Activated naive CD4-positive, alpha-beta T cell treated with anti-CD3 and anti-CD28 coated beads, Interleukin-2, amount 50 U/mL, for 16 hours (primary cell): ENCODE measurements around the gene CDC7.
A peak's percentile ranks its signal among the peaks of the same experiment; 100 is the strongest.
"Not testable (repeated sequence)": the region's sequence is repeated elsewhere in the genome, so short reads cannot be mapped to it uniquely, and the experiment has no call there.

Experiments
- DNase-seq: peaks from one replicate; pipeline ENCODE4 v3.0.0-alpha.2; 2020

Gene CDC7

DNA sequence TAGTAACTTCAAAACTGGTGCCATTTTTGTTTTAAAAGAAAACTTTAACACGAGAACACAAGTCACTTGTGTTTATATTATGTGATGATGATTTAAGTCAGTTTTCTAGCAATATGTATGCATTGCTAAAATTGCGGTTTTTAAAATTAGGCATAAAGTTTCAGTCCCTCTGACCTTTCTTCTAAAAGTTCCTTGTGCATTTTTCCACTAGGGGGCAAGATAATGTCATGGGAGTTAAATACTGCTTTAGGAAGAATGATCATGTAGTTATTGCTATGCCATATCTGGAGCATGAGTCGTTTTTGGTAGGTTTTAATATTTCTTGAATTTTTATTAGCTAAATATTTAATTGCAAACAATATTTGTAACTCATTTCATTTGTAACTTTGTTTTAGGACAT, 10.7 kb downstream of the CDC7 start:
- DNase-seq, result no peak

GRCh38 chr1:91513160-91513559, 12.5 kb downstream of the CDC7 start:
- no peak for DNase-seq

DNA sequence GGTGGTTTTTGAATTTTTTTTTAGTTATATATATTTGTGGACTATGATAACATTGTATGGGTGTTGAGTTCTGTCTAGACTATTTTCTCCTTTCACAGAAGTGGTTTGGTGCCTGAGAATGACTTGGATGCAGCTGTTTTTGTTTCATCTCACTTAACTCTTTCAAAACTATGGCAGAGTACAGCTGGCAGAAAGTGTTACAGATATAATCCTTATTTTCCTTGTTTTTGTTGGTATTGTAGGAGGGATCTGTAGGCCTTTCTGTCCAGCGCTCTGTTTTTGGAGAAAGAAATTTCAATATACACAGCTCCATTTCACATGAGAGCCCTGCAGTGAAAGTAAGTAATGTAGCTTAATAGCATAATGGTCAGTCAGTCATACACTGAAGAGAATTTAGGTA, 13.1 kb downstream of the CDC7 start:
- no peak for DNase-seq

DNA sequence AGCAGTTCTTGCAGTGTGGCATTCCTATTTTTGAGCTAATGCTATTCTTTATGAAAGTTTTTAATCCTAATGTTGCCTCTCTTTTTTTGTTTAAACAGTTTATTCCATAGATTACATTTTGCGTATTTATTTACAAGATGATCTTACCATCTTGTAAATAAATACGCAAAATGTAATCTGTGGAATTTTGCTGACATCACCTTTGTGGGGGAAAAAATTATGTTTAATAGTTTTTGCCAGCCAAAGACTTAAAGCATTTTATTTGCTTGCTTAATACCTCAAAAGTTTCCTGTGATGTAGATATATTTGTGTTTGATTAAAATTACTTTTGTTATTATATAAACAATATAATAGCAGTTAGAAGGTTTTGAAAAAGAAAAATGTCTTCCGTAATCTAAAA, 15.3 kb downstream of the CDC7 start:
- DNase-seq, result no peak

GRCh38 chr1:91516605-91517004, 16.0 kb downstream of the CDC7 start:
- DNase-seq, result not testable (repeated sequence)

GRCh38 chr1:91519167-91519566, 18.5 kb downstream of the CDC7 start:
- not testable (repeated sequence) for DNase-seq

- no peak for DNase-seq
Measured at GRCh38 chr1:91520942-91521507, 20.4 kb downstream of the CDC7 start.

DNA sequence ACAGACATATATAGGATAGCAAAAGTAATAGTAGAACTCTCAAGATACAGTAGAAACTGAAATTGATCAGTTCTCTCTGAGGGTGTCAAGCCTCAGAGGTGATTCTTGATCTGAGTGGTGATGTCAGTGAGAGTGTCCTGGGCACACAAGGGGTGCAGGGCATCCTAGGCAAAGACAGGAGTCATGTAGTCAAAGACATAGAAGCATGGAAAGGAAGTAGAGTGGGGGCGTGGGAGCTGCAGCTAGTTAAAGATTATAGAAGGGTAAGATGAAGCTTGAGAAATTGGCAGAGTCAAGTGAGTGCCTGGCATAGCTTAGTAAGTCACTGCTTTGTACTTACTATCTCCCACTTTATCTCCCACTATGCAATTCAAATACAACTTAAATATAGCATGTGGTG, 22.8 kb downstream of the CDC7 start:
- DNase-seq, result peak; percentile 32

- DNase-seq, result no peak
Measured at GRCh38 chr1:91526496-91526895, 25.8 kb downstream of the CDC7 start.

DNA sequence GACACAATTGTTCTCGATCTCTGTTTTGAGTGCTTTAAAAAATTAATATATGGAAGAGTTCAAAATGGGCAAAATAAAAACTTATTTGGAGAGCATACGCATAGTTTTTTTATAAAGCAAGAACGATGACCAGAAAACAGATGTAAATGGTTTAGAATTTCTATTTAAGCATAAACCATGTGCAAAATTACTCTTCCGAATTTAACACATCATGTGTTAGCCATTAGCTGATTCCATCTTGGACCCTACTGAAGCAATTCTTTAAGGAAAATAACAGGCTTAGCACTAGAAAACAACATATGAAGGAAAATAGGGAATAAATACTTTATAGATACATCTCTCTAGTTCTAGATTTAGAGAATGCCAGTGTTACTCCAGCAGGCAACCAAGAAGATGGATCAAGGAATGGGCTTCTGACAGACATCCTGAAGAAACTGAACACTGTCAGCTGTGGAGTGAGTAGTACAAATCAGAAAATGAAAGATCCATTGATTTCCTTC, 26.7 kb downstream of the CDC7 start:
- no peak for DNase-seq

DNA sequence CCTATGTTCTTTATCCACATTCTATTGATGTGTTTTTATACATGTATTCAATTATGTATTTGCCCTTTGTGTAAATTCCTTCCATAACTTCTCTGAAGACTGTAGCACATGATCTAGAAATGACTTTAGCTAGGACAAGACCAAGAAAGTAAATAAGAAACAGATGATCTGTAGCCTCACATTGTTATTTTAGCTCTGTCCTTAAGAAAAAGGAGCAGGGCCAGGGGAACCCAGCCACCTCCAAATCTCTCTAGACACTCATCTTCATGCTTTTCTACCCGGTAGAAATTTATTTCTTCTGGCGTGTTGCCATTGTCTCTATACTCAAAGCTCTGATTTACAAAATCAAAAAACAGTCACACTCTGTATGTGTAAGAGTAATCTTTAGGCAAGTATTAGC, 27.1 kb downstream of the CDC7 start:
- DNase-seq, result no peak

DNA sequence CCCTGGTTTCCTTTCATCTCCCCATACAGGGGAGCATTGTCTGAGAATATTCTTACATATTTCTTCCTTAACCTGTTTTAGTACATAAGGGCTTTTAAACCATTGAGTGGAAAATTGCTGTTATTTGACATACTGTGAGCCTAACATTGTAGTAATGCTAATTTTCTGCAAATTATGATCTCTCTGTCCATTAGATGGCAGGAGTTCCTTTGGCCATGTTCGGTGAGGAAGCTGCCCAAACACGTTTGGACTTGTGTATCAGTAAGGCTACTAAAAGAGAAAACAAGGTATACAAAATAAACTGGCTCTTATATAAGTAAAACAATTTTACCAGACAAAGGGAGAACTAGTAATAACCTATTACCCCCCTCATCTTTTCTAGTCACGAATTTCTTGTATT, 29.2 kb downstream of the CDC7 start:
- no peak for DNase-seq

DNA sequence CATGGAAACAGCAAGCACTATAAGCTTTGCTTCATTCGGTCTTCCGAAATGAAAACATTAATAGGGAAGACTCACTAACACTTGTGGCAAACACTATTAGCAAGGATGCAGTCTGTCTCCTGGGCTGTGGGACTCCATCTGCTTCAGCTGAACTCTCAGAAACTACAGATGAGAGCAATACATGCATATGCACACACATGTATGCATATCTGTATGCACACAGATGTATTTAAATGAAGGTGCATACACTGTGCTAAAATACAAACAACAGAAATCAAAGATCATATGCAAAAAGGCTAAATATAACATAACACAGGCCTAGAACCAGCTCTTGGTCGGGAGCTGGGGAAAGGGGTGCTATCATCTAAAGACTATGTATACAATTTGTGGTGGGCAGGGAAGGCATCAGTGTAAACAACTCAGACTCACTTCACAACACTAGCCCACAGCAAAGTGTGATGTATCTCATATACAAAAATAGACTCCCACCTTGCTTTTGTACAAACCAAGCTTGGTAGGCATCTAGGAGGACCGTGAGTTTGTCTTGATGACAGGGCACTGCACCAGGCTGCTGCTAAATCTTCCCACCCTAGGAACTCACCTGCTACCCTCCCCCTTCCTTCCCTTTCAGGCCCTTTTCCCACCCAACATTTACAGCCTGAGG, 32.8 kb downstream of the CDC7 start:
- no peak for DNase-seq

DNA sequence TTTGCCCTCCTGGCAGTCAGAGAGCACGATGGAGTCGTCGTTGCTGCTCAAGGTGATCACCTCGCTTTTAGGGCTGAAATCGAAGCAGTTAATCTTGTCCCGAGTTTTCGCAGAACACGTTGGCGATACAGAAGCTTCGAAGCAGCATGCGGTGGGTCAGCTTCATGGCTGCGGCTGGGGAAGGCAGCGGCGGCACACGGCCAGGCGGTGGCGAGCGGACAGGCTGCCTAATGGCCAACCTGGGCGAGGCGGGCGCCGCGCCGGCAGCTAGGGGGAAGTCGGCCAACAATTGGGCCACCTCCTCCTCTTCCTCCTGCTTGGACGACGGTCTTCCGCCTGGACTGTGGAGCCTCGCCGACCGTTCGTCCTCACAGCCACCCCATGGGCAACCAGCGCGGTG, 34.8 kb downstream of the CDC7 start:
- DNase-seq, result no peak

DNA sequence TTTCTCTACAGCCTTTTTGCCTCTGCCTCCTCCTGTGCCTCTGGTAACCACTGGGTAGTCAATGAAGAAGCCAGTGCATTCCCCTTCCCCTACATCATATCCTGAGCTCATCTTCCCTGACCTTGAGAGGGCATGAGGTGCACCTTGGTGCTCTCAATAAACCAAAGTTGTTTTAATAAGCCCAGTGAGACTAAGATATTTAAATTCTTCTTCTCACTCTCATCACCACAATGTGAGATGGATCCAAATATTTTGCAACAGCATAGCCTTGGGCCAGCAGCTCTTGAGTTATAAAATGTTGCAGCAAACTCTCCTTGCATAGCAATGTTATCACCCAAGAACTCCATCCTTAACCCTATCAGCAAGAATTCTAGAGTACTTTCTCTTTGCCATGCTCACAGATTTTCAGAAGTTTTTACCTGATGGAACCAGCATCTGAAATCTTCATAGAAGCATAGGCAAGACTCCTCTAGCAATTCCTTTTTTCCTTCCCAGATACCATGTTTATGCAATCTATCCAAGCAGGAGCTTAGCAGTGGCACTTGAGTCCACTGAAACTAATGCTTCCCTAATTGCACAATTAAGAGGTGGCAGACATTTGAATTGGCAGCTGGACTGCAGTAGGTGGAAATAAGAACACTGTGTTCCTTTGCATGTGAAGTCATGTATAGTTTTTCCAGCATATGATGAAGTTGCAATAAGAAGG, 36.8 kb downstream of the CDC7 start:
- no peak for DNase-seq

DNA sequence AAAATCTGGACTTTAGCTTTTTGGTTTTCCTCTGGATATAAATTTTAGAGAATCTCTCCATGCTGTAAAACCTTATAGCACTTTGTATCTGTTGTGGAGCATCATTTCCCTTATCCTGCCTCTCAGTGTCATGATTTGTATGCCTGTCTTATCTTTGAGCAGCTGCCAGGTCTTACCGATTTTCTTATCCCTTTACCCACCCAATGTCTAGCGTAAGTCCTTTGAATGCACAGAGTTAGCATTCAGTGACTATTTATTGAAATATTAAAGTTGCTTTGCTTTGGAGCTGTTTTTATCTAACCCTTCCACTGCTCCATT, 37.3 kb downstream of the CDC7 start:
- no peak for DNase-seq

- no peak for DNase-seq
Measured at GRCh38 chr1:91540910-91541309, 40.3 kb downstream of the CDC7 start.

GRCh38 chr1:91541918-91542533, 41.4 kb downstream of the CDC7 start:
- DNase-seq, result no peak

DNA sequence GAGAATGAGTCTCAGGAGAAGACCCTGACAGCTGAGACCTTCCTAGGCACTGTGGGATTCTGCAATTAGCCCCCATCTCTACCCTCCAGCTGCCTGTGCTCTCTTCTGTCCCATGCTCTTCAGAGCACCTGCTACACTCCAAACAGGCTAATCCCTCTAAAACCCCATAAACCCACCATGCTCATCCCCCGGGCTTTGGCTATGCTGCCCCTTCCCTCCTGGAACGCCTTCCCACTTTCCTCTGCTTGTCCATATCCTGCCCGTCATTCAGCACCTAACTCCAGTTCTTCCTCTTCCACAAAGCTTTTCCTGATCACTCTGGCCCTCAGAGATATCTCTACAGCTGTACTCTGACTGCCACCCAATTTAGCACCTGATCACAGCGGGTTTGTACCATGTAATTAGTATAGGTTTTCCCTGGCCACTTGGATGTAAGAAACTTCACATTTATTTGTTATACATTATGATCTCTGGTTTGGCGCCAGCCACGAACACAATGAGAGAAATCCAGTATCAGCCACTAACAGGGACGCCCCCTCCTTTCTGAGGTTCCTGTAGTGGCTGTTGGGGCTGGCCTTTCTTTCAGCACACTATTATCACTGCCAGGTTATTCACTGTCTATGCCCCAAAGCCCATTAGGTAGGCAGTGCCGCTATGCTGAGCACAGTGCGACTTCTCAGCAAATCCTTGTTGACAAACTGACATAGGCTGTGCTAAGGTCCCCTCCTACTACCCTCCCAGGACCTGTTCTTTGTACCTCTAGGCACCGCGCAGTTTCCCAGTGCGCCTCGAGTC, 45.1 kb downstream of the CDC7 start:
- DNase-seq, result no peak

DNA sequence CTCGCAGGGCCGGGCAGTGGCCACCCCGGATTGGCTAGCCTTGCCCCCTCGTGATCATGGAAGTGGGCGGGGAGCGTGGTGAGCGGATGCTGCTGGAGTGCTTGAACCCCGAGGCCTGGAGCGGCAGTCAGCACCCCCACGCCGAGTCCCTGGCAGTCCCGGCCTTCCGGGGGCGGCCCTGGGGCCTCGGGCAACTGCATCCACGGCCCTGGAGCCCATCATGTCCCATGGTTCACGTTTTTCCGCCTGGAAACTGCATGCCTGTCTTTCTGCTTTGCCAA, 45.6 kb downstream of the CDC7 start:
- no peak for DNase-seq

GRCh38 chr1:91546876-91547275, 46.2 kb downstream of the CDC7 start:
- DNase-seq, result no peak

DNA sequence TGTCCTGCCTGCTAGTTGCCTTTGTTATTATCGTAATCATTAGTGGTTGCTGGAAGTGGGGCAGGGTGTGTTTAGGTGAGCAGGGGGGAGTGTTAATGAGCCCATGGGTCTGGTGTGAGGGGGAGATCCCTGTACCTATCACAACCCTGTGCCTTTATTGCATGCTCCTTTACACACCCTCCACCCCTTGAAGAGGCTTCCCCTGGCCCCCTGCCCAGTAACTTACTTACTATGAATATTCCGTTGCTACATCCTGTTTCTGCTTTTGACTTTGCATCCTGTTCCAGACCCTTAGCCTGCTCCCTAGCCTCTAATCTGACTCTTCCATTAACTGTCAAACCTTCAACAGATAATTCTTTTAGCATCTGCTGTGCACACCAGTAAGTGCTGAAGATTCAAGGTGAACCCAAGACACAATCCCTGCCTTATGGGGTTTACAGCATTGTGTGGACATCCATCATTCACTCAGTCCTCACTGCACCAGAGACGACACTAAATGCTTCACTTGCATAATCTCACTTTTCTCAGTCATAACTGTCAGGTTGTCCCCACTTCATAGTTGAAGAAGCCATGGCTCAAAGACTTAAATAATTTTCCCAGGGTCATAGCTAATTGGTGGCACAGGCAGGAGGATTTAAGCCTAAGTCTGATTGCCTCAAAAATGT, 47.9 kb downstream of the CDC7 start:
- no peak for DNase-seq
